22Rv1 (cell line): ENCODE measurements around the gene MAP3K5.

ENCODE experiments used
- H3K27ac ChIP-seq: fragments of 450-650 bp; 2 replicates; pipeline ENCODE4 v1.5.1; 2017
- CTCF ChIP-seq: fragments of 450-650 bp; IDR thresholded peaks from 2 replicates; pipeline ENCODE4 v1.5.1; 2017; ENCODE audit warnings: mild to moderate bottlenecking
- ZFX ChIP-seq: fragments of 450-650 bp; IDR thresholded peaks from 2 replicates; pipeline ENCODE4 v1.6.1; 2017; ENCODE audit warnings: antibody characterized with exemption, borderline replicate concordance

The MAP3K5 gene

GRCh38 chr6:136523196-136523595 lies 269.1 kb downstream of the MAP3K5 start:
- no peak overlapping the region for H3K27ac ChIP-seq
- no peak for TF ChIP-seq CTCF
- no peak for TF ChIP-seq ZFX

GRCh38 chr6:136522636-136523035 lies 269.6 kb downstream of the MAP3K5 start:
- H3K27ac ChIP-seq: no peak overlapping the region
- no peak for TF ChIP-seq CTCF
- TF ChIP-seq ZFX: no peak

GRCh38 chr6:136521911-136522310 lies 270.4 kb downstream of the MAP3K5 start:
- no peak overlapping the region for H3K27ac ChIP-seq
- TF ChIP-seq ZFX: no peak
- no peak for TF ChIP-seq CTCF

GRCh38 chr6:136521427-136521826 lies 270.9 kb downstream of the MAP3K5 start:
- TF ChIP-seq ZFX (no peak), CTCF (no peak)
- no peak overlapping the region for H3K27ac ChIP-seq

GRCh38 chr6:136520517-136520916 lies 271.8 kb downstream of the MAP3K5 start:
- no peak for TF ChIP-seq ZFX
- TF ChIP-seq CTCF: no peak
- H3K27ac ChIP-seq: no peak overlapping the region

GRCh38 chr6:136517582-136517981 lies 274.7 kb downstream of the MAP3K5 start:
- H3K27ac ChIP-seq: no peak overlapping the region
- no peak for TF ChIP-seq ZFX
- no peak for TF ChIP-seq CTCF

GRCh38 chr6:136517002-136517401 lies 275.3 kb downstream of the MAP3K5 start:
- no peak overlapping the region for H3K27ac ChIP-seq
- TF ChIP-seq CTCF: no peak
- no peak for TF ChIP-seq ZFX
